HCT116 (cell line): ENCODE data around the gene NUMB.

Source experiments
- CEBPB ChIP-seq: IDR thresholded peaks from 2 replicates; pipeline ENCODE4 v1.6.1; 2012; ENCODE audit warnings: low read depth
- CTCF ChIP-seq, 3 experiments: fragments of 200-600 bp in 1 of 3; sonication (generic) in 1 of 3; IDR thresholded peaks in 2 of 3; conservative IDR thresholded peaks in 1 of 3; 2 replicates each; pipeline ENCODE4 v1.5.1; 2012 to 2017; ENCODE audit warnings: low read depth in 2 of 3, low read length in 2 of 3, antibody characterized with exemption in 1 of 3, borderline replicate concordance in 1 of 3, control low read depth in 1 of 3, mild to moderate bottlenecking in 1 of 3, mixed read lengths in 1 of 3, mixed run types in 1 of 3, moderate library complexity in 1 of 3; ENCODE audit not compliant: insufficient read depth in 1 of 3
- ELF1 ChIP-seq: IDR thresholded peaks from 2 replicates; pipeline ENCODE4 v1.6.1; 2012; ENCODE audit warnings: low read depth, borderline replicate concordance
- EZH2 ChIP-seq: fragments of 200-600 bp; sonication (generic); IDR thresholded peaks from 2 replicates; pipeline ENCODE4 v1.6.1; 2017; ENCODE audit warnings: antibody characterized with exemption, mixed run types
- POLR2A ChIP-seq: IDR thresholded peaks from 2 replicates; pipeline ENCODE4 v1.7.0; 2011; ENCODE audit warnings: borderline replicate concordance; ENCODE audit not compliant: insufficient read depth, insufficient read length; ENCODE audit errors: extremely low read depth
- POLR2AphosphoS5 ChIP-seq: IDR thresholded peaks from 2 replicates; pipeline ENCODE4 v1.6.1; 2011; ENCODE audit warnings: mild to moderate bottlenecking, low read depth, low read length, moderate library complexity
- REST ChIP-seq: IDR thresholded peaks from 2 replicates; pipeline ENCODE4 v1.6.1; 2012; ENCODE audit warnings: low read depth
- SRF ChIP-seq: IDR thresholded peaks from 2 replicates; pipeline ENCODE4 v1.6.1; 2012; ENCODE audit warnings: low read depth
- TCF7L2 ChIP-seq: IDR thresholded peaks from 2 replicates; pipeline ENCODE4 v1.7.0; 2011; ENCODE audit warnings: borderline replicate concordance, inconsistent platforms; ENCODE audit not compliant: insufficient read depth, insufficient read length; ENCODE audit errors: extremely low read depth
- ZFX ChIP-seq: fragments of 450-650 bp; IDR thresholded peaks from 2 replicates; pipeline ENCODE4 v1.6.1; 2017

GRCh38 chr14:73489481-73490175, 31.3 kb upstream of the NUMB start:
- TF ChIP-seq CTCF (IDR thresholded peaks at IDR 0.05 in 2 of 3, conservative IDR thresholded peaks at IDR 0.05 in 1 of 3; ENCODE audit: borderline replicate concordance in 1 of 3, insufficient read depth in 1 of 3, low read depth in 2 of 3, low read length in 2 of 3) (no peak), POLR2AphosphoS5 (no peak), REST (no peak), ELF1 (no peak), POLR2A (no peak), SRF (no peak), EZH2 (no peak), TCF7L2 (no peak), CEBPB (no peak), ZFX (no peak)
